Measurements from ENCODE around the gene SUGCT. TPM values are rescaled to one million over a fixed set of nuclear protein-coding genes. Genes with fewer than 3 reads are reported as not detected.
"Not testable (repeated sequence)": the region's sequence is repeated elsewhere in the genome, so short reads cannot be mapped to it uniquely, and the experiment has no call there.

SUGCT gene
- total and polyA plus RNA-seq, 10 donors: 1.4 to 13.6 (median 2.5) TPM

DNA sequence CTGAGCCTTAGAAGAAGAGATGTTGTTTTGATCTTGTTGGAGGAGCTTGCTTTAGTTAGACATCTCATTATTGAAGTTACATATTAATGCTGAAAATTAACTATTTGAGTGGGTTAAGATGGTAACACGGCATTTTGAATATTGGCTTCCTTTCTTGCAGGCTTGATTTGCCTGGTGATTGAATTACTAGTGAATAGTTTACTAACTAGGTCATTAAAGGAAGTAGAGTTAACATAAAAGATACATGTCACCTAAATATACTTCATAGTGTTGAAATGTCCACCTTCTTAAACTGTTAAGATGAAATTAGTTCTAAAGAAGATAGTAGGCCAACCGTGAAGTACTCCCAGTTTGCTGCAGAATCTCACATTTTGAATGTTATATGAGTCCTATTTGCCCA lies 18.9 kb upstream of the SUGCT start:
- Histone ChIP-seq H3K27ac (no peak overlapping the region), H3K4me1 (no peaks in the 10 kb centered on the region), H3K27me3 (replicated peaks in 1 of 7) (no peaks in the 10 kb centered on the region), H3K9me3 (no peaks in the 10 kb centered on the region), H3K36me3 (no peaks in the 10 kb centered on the region), H3K4me3 (no peak overlapping the region)
- WGBS, 5 donors: 91 to 99% (median 93%) methylated on average over 2 of the region's 2 CpGs
- DNase-seq: no peak
- intact Hi-C loops (cut with DNase I; ENCODE audit: low total_unique reads): no loop called here
- TF ChIP-seq, protein P1, sequence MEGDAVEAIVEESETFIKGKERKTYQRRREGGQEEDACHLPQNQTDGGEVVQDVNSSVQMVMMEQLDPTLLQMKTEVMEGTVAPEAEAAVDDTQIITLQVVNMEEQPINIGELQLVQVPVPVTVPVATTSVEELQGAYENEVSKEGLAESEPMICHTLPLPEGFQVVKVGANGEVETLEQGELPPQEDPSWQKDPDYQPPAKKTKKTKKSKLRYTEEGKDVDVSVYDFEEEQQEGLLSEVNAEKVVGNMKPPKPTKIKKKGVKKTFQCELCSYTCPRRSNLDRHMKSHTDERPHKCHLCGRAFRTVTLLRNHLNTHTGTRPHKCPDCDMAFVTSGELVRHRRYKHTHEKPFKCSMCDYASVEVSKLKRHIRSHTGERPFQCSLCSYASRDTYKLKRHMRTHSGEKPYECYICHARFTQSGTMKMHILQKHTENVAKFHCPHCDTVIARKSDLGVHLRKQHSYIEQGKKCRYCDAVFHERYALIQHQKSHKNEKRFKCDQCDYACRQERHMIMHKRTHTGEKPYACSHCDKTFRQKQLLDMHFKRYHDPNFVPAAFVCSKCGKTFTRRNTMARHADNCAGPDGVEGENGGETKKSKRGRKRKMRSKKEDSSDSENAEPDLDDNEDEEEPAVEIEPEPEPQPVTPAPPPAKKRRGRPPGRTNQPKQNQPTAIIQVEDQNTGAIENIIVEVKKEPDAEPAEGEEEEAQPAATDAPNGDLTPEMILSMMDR (IDR thresholded peaks at IDR 0.05 in 8 of 11, conservative IDR thresholded peaks at IDR 0.05 in 3 of 11): no peak
- TF ChIP-seq POLR2AphosphoS5 (IDR thresholded peaks at IDR 0.05) (no peak), POLR2A (IDR thresholded peaks at IDR 0.05) (no peak)

DNA sequence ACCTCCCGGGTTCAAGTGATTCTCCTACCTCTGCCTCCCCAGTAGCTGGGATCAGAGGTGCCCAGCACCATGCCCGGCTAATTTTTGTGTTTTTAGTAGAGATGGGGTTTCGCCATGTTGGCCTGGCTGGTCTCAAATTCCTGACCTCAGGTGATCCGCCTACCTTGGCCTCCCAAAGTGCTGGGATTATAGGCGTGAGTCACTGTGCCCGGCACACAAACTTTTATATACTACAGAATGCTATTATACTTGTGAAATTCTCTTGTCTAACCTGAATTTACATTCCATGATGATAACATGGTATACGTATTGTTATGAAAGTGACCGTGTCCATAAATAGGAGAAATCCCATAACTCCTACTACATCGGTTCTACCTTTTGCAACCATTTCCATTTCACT lies 17.6 kb upstream of the SUGCT start:
- intact Hi-C loops (cut with DNase I; ENCODE audit: low total_unique reads); H3K4me3 ChIP-seq; H3K27ac ChIP-seq; DNase-seq; H3K9me3 ChIP-seq; H3K27me3 ChIP-seq (replicated peaks in 1 of 7); H3K36me3 ChIP-seq; H3K4me1 ChIP-seq: not testable (repeated sequence)
- 95 to 98% (median 96%) methylated on average over 9 of the region's 9 CpGs for WGBS, 5 donors

DNA sequence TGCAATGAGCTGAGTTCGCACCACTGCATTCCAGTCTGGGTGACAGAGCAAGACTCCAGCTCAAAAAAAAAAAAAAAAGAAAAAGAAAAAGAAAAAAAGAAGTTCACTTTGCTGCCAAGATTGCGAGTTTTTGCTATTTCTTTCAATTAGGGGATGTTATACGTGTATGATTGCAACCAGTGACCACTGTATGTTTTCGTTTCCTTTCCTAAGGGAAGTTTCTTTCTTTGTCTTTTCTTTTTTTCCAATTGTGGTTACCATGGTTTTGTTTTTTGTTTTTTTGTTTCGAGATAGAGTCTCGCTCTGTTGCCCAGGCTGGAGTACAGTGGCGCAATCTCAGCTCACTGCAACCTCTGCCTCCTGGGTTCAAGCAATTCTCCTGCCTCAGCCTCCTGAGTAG lies 16.6 kb upstream of the SUGCT start:
- WGBS, 5 donors: 65 to 87% (median 73%) methylated on average over 7 of the region's 7 CpGs
- H3K4me1 ChIP-seq; H3K9me3 ChIP-seq; H3K27me3 ChIP-seq (replicated peaks in 1 of 7); intact Hi-C loops (cut with DNase I; ENCODE audit: low total_unique reads); H3K27ac ChIP-seq; H3K36me3 ChIP-seq; DNase-seq; H3K4me3 ChIP-seq: not testable (repeated sequence)

DNA sequence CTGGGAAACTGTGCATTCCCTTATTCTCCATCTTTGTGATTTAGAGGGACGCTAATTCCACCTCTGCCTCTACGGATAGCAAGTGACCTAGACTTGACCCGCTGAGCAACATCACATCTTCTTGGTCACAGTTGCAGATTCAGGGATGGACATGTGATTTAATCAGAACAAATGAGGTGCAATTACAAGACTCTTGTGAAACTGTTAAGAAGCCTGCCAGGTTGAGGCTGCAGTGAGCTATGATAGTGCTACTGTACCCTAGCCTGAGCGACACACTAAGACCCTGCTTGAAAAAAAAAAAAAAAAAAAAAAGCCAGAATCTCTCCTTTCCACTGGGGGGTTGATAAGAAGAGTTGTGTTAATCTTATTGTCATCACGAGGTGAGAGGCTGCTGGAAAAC lies 14.8 kb upstream of the SUGCT start:
- whole genome bisulfite sequencing, 5 donors: 89 to 97% (median 94%) methylated on average over 5 of the region's 5 CpGs
- Histone ChIP-seq H3K27me3 (replicated peaks in 1 of 7) (no peaks in the 10 kb centered on the region), H3K36me3 (no peaks in the 10 kb centered on the region), H3K4me1 (no peaks in the 10 kb centered on the region), H3K4me3 (no peak overlapping the region), H3K27ac (no peak overlapping the region), H3K9me3 (no peaks in the 10 kb centered on the region)
- intact Hi-C loops (cut with DNase I; ENCODE audit: low total_unique reads): no loop called here
- DNase-seq: no peak
- no peak for TF ChIP-seq POLR2AphosphoS5 (IDR thresholded peaks at IDR 0.05)
- no peak for TF ChIP-seq POLR2A (IDR thresholded peaks at IDR 0.05)
- TF ChIP-seq, protein P1 (IDR thresholded peaks at IDR 0.05 in 8 of 11, conservative IDR thresholded peaks at IDR 0.05 in 3 of 11): no peak

DNA sequence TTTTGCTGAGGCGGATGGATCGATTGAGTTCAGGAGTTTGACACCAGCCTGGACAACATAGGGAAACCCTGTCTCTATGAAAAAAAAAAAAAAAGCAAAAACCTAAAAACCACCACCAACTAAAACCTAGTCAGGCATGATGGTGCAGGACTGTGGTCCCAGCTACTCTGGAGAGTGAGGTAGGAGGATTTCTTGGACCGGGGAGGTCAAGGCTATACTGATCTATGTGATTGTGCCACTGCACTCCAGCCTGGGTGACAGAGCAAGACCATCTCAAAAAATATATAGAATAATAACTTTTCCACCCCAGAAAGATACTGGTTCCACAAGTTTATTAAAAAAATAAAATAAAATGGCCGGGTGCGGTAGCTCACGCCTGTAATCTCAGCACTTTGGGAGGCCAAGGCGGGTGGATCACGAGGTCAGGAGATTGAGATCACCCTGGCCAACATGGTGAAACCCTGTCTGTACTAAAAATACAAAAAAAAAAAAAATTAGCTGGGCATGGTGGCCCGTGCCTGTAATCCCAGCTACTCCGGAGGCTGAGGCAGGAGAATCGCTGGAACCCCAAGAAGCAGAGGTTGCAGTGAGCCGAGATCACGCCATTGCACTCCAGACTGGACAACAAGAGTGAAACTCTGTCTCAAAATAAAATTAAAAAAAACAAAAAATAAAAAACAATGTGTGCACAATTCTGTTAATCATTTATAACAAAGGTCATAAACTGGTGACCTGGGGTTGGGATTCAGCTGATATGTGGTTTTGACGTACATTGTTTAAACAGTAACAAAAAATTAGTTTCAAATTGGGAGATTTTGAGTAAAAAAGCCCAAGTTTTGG lies 12.5 kb upstream of the SUGCT start:
- WGBS, 5 donors: 95 to 97% (median 97%) methylated on average over 14 of the region's 14 CpGs
- H3K9me3 ChIP-seq; DNase-seq; H3K4me3 ChIP-seq; intact Hi-C loops (cut with DNase I; ENCODE audit: low total_unique reads); H3K27me3 ChIP-seq (replicated peaks in 1 of 7); H3K4me1 ChIP-seq; H3K27ac ChIP-seq; H3K36me3 ChIP-seq: not testable (repeated sequence)

DNA sequence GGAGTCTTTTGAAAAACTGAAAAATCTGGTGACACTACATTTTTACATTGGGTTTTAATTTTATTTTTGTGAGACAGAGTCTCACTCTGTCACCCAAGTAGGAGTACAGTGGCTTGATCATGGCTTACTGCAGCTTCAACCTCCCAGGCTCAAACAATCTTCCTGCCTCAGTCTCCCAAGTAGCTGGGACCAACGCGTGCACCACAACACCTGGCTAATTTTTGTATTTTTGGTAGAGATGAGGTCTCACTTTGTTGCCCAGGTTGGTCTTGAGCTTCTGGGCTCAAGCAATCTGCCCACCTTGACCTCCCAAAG lies 11.9 kb upstream of the SUGCT start:
- H3K4me1 ChIP-seq: peaks cover 0 to 10% (median 4%) of the 10 kb centered on the region in 6 donors
- no peak for DNase-seq
- TF ChIP-seq, protein P1 (IDR thresholded peaks at IDR 0.05 in 8 of 11, conservative IDR thresholded peaks at IDR 0.05 in 3 of 11): no peak
- TF ChIP-seq POLR2A (IDR thresholded peaks at IDR 0.05) (no peak), POLR2AphosphoS5 (IDR thresholded peaks at IDR 0.05) (no peak)
- 96 to 100% (median 98%) methylated on average over 2 of the region's 2 CpGs for WGBS, 5 donors
- H3K4me3 ChIP-seq: no peak overlapping the region
- H3K36me3 ChIP-seq: peaks cover 0 to 4% (median 0%) of the 10 kb centered on the region in 6 donors
- no peaks in the 10 kb centered on the region for H3K27me3 ChIP-seq (replicated peaks in 1 of 7)
- H3K9me3 ChIP-seq: no peaks in the 10 kb centered on the region
- no peak overlapping the region for H3K27ac ChIP-seq
- intact Hi-C loops (cut with DNase I; ENCODE audit: low total_unique reads): no loop called here
